PC-9 (cell line): ENCODE measurements around the gene VGF. TPM values are rescaled to one million over a fixed set of nuclear protein-coding genes. Genes with fewer than 3 reads are reported as not detected.

Source experiments
- BruUV-seq: library from RNA; stranded (reverse); fragments of 400-500 nt; replicated peaks from 2 replicates; lab custom pipeline; 2021; lab: Mats Ljungman, UMichigan
- CTCF ChIA-PET: fragments of 300-600 bp; sonication (Branson Sonifier 250); formaldehyde crosslinking; loops from one replicate; lab custom pipeline; 2022; ENCODE audit warnings: antibody characterized with exemption; lab: Charles Lee
- POLR2A ChIA-PET: fragments of 300-600 bp; sonication (Branson Sonifier 250); formaldehyde crosslinking; loops from one replicate; lab custom pipeline; 2022; ENCODE audit warnings: antibody characterized with exemption; ENCODE audit not compliant: unreplicated experiment; lab: Charles Lee
- DNase-seq, 2 experiments: peaks; one replicate each; pipeline versions ENCODE4 v3.0.0 to v3.0.0-alpha.2; 2015 to 2022; ENCODE audit warnings: mixed read lengths in 1 of 2
- H2AFZ ChIP-seq: fragments of 200-600 bp; sonication (generic); 2 replicates; pipeline ENCODE4 v1.8.1; 2017; ENCODE audit warnings: antibody characterized with exemption
- H3F3A ChIP-seq: fragments of 200-600 bp; sonication (generic); 2 replicates; pipeline ENCODE4 v1.8.1; 2017; ENCODE audit warnings: antibody characterized with exemption, mild to moderate bottlenecking, low read depth; ENCODE audit not compliant: insufficient read depth
- H3K27ac ChIP-seq: fragments of 200-600 bp; sonication (generic); 2 replicates; pipeline ENCODE4 v1.6.1; 2016; ENCODE audit warnings: mixed run types
- H3K27me3 ChIP-seq: fragments of 200-600 bp; sonication (generic); 2 replicates; pipeline ENCODE4 v1.6.1; 2016; ENCODE audit warnings: low read depth, mixed run types; ENCODE audit not compliant: insufficient read depth
- H3K36me3 ChIP-seq: fragments of 200-600 bp; sonication (generic); 2 replicates; pipeline ENCODE4 v1.6.1; 2016; ENCODE audit warnings: low read depth, mixed run types
- H3K4me1 ChIP-seq: fragments of 200-600 bp; sonication (generic); replicated peaks from 2 replicates; pipeline ENCODE4 v1.6.1; 2016; ENCODE audit warnings: mixed run types; ENCODE audit not compliant: insufficient read depth
- H3K4me2 ChIP-seq: fragments of 200-600 bp; sonication (generic); 2 replicates; pipeline ENCODE4 v1.6.1; 2017; ENCODE audit warnings: mixed run types
- H3K4me3 ChIP-seq: fragments of 200-600 bp; sonication (generic); 2 replicates; pipeline ENCODE4 v1.6.1; 2016; ENCODE audit warnings: mixed run types
- H3K79me2 ChIP-seq: fragments of 200-600 bp; sonication (generic); 2 replicates; pipeline ENCODE4 v1.6.1; 2017; ENCODE audit warnings: low read depth, mixed run types
- H3K9me2 ChIP-seq: fragments of 200-600 bp; sonication (generic); 2 replicates; pipeline ENCODE4 v1.8.1; 2017; ENCODE audit warnings: mild to moderate bottlenecking; ENCODE audit not compliant: insufficient read depth
- H3K9me3 ChIP-seq: fragments of 200-600 bp; sonication (generic); 2 replicates; pipeline ENCODE4 v1.8.1; 2016; ENCODE audit warnings: low read depth; ENCODE audit not compliant: insufficient read depth
- H4K20me1 ChIP-seq: fragments of 200-600 bp; sonication (generic); 2 replicates; pipeline ENCODE4 v1.8.1; 2017; ENCODE audit not compliant: insufficient read depth
- EZH2 ChIP-seq: fragments of 200-600 bp; sonication (generic); IDR thresholded peaks from 2 replicates; pipeline ENCODE4 v1.8.0; 2017; ENCODE audit warnings: antibody characterized with exemption, low read depth
- intact Hi-C: fragments of 100-400 bp; cut with micrococcal nuclease; formaldehyde crosslinking; loops from one replicate; pipeline ENCODE4 v1.10.0; 2022; ENCODE audit not compliant: unreplicated experiment
- total RNA-seq: library from RNA; stranded (reverse); gene quantifications from 2 replicates; pipeline ENCODE4 v1.2.3, GENCODE V29; 2021
- TF ChIP-seq, protein P1 (sequence below): fragments of 200-600 bp; sonication (generic); conservative IDR thresholded peaks from 2 replicates; pipeline ENCODE4 v1.6.1; 2017; ENCODE audit warnings: mixed run types, antibody characterized with exemption, mild to moderate bottlenecking, moderate library complexity

Gene VGF
- total RNA-seq, 1 experiment from 2014 or later, result 2.1 TPM

DNA sequence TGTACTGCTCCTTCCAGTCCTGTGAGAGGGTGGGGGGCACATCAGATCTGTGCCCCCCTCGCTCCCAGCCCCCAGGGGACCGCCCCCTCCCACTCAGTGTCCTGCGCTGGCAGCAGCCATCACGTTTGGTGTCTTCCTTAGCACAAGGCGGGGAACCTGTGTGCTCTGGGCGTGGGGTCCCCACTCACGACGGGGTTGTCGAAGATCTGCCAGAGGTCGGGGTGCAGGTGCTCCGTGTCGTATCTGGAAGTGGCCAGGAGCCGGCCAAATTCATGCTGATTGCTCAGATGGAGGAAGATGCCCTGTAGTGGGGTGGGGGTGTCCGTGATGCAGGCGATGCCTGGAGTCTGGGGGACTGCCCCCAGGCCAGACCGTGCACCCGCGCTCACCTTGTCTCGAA is 44.8 kb upstream of the VGF start:
- Histone ChIP-seq H3K4me2 (no peak overlapping the region), H4K20me1 (no peaks in the 10 kb centered on the region), H3K9me3 (no peaks in the 10 kb centered on the region), H3F3A (no peaks in the 10 kb centered on the region), H3K27me3 (no peaks in the 10 kb centered on the region), H3K4me3 (no peak overlapping the region), H3K36me3 (no peaks in the 10 kb centered on the region), H3K9me2 (no peaks in the 10 kb centered on the region), H3K4me1 (no peaks in the 10 kb centered on the region), H2AFZ (no peak overlapping the region), H3K27ac (no peak overlapping the region), H3K79me2 (no peaks in the 10 kb centered on the region)
- no peak for TF ChIP-seq EZH2
- TF ChIP-seq, protein P1, sequence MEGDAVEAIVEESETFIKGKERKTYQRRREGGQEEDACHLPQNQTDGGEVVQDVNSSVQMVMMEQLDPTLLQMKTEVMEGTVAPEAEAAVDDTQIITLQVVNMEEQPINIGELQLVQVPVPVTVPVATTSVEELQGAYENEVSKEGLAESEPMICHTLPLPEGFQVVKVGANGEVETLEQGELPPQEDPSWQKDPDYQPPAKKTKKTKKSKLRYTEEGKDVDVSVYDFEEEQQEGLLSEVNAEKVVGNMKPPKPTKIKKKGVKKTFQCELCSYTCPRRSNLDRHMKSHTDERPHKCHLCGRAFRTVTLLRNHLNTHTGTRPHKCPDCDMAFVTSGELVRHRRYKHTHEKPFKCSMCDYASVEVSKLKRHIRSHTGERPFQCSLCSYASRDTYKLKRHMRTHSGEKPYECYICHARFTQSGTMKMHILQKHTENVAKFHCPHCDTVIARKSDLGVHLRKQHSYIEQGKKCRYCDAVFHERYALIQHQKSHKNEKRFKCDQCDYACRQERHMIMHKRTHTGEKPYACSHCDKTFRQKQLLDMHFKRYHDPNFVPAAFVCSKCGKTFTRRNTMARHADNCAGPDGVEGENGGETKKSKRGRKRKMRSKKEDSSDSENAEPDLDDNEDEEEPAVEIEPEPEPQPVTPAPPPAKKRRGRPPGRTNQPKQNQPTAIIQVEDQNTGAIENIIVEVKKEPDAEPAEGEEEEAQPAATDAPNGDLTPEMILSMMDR, result no peak
- intact Hi-C loops, result no loop called here
- no peak for DNase-seq
- ChIA-PET CTCF (interaction anchor here (0.6 kb wide), 1 partner anchor 15 kb away, joined by 3 read pairs; no protein-coding TSS in a partner anchor), POLR2A (interaction anchor here (0.6 kb wide), 1 partner anchor 952 kb away, joined by 10 read pairs; no protein-coding TSS in a partner anchor)
- no TSS peak for BruUV-seq

DNA sequence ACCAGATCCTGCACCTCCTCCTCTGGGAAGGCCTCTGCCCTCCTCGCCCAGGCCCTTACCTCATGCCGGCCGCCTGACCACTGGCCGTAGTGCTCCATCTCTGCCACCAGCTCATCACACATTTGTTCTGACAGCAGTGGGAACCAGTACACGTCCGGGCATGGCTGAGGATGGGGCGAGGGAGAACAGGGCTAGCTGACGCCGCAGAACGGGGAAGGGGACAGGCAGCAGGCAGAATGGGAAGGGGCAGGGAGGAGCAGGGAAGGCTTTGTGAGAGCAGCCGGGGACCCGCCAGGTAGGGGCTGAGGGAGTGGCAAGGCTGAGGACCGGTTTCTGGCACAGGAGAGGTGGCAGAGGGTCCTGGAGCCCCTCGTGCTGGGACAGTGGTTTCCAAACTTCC is 43.4 kb upstream of the VGF start:
- POLR2A ChIA-PET, result interaction anchor here (0.6 kb wide), 1 partner anchor 1180 kb away, joined by 17 read pairs; no protein-coding TSS in a partner anchor
- Histone ChIP-seq H3K4me1 (no peaks in the 10 kb centered on the region), H3K36me3 (no peaks in the 10 kb centered on the region)

GRCh38 chr7:101207459-101207858 is 42.1 kb upstream of the VGF start:
- intact Hi-C loops, result no loop called here
- POLR2A ChIA-PET, result no interaction called here
- no peaks in the 10 kb centered on the region for H3K4me1 ChIP-seq
- H3K27ac ChIP-seq, result no peak overlapping the region
- no peaks in the 10 kb centered on the region for H3K27me3 ChIP-seq
- H3K9me2 ChIP-seq, result no peaks in the 10 kb centered on the region
- H3K79me2 ChIP-seq, result no peaks in the 10 kb centered on the region
- no peak overlapping the region for H3K4me3 ChIP-seq
- no peak overlapping the region for H3K4me2 ChIP-seq
- CTCF ChIA-PET, result interaction anchor here (0.6 kb wide), 1 partner anchor 13 kb away, joined by 3 read pairs; no protein-coding TSS in a partner anchor
- no peaks in the 10 kb centered on the region for H3F3A ChIP-seq
- DNase-seq, result no peak
- H2AFZ ChIP-seq, result no peak overlapping the region
- no peaks in the 10 kb centered on the region for H4K20me1 ChIP-seq
- no peaks in the 10 kb centered on the region for H3K36me3 ChIP-seq
- H3K9me3 ChIP-seq, result no peaks in the 10 kb centered on the region
- BruUV-seq, result no TSS peak
- TF ChIP-seq EZH2, result no peak
- TF ChIP-seq, protein P1, result no peak

More for the DNA sequence above, 43.4 kb upstream of the VGF start:
- no peaks in the 10 kb centered on the region for H4K20me1 ChIP-seq
- no peak overlapping the region for H2AFZ ChIP-seq
- no peaks in the 10 kb centered on the region for H3K79me2 ChIP-seq
- intact Hi-C loops, result no loop called here
- no TSS peak for BruUV-seq
- H3K9me3 ChIP-seq, result no peaks in the 10 kb centered on the region
- no peak overlapping the region for H3K27ac ChIP-seq
- no peak overlapping the region for H3K4me2 ChIP-seq
- H3F3A ChIP-seq, result no peaks in the 10 kb centered on the region
- no peaks in the 10 kb centered on the region for H3K27me3 ChIP-seq
- CTCF ChIA-PET, result no interaction called here
- no peak overlapping the region for H3K4me3 ChIP-seq
- DNase-seq, result no peak
- TF ChIP-seq, protein P1, result no peak
- TF ChIP-seq EZH2, result no peak
- no peaks in the 10 kb centered on the region for H3K9me2 ChIP-seq
